K562 (cell line): ENCODE measurements around the gene B3GNT7. TPM values are rescaled to one million over a fixed set of nuclear protein-coding genes. Genes with fewer than 3 reads are reported as not detected.
"Not testable (repeated sequence)": the region's sequence is repeated elsewhere in the genome, so short reads cannot be mapped to it uniquely, and the experiment has no call there.

Experiments
- ATAC-seq: fragments of 200-7000 bp; cut with Tn5 transposase; 3 replicates; pipeline ENCODE4 v1.9.1; 2020; ENCODE audit warnings: moderate library complexity
- BruUV-seq: library from RNA; stranded (reverse); fragments of 400-500 nt; replicated peaks from 2 replicates; lab custom pipeline; 2021; lab: Mats Ljungman, UMichigan
- CTCF ChIA-PET: fragments of 300-600 bp; formaldehyde crosslinking; extraction: SDS; loops from one replicate; lab custom pipeline; 2021; ENCODE audit warnings: low intra/inter-chr PET ratio; lab: Yijun Ruan, JAX
- POLR2A ChIA-PET: fragments of 300-600, 350-650 bp; sonication (Branson Sonifier 250); formaldehyde crosslinking; extraction: SDS; loops from one replicate; lab custom pipeline; 2021; ENCODE audit warnings: antibody characterized with exemption, inconsistent platforms; lab: Yijun Ruan, JAX
- DNase-seq, 4 experiments: peaks; one replicate each; pipeline versions ENCODE4 v3.0.0 to v3.0.0-alpha.2; 2011 to 2018; ENCODE audit warnings: low spot score in 3 of 4, mixed read lengths in 3 of 4; ENCODE audit errors: extremely low read depth in 1 of 4
- FAIRE-seq: peaks from 2 replicates; lab custom pipeline; 2011; peaks lifted over from hg19 to GRCh38; lab: Jason Lieb, UNC
- H2AFZ ChIP-seq: 2 replicates; pipeline ENCODE4 v1.6.0; 2011; ENCODE audit warnings: low read depth, low read length, control low read depth, inconsistent platforms
- H3K27ac ChIP-seq: fragments of 200-600 bp; 3 replicates; pipeline ENCODE4 v1.8.0; 2011; ENCODE audit warnings: low read depth, mild to moderate bottlenecking, control low read depth, inconsistent platforms, low read length, moderate library complexity, mixed read lengths; ENCODE audit errors: extremely low read depth
- H3K27me3 ChIP-seq, 2 experiments: fragments of 300-600 bp in 1 of 2; 2 replicates in 1 of 2; 3 replicates in 1 of 2; pipeline versions ENCODE4 v1.6.0 to v1.8.0; 2011; ENCODE audit warnings: inconsistent platforms in 2 of 2, low read length in 2 of 2, mild to moderate bottlenecking in 1 of 2, mixed read lengths in 1 of 2, moderate library complexity in 1 of 2; ENCODE audit not compliant: control insufficient read depth in 2 of 2, insufficient read depth in 2 of 2
- H3K36me3 ChIP-seq: fragments of 300-600 bp; 3 replicates; pipeline ENCODE4 v1.8.0; 2011; ENCODE audit warnings: mild to moderate bottlenecking, low read length, inconsistent platforms; ENCODE audit not compliant: control insufficient read depth, insufficient read depth
- H3K4me1 ChIP-seq, 2 experiments: fragments of 200-600 bp in 1 of 2; replicated peaks in 1 of 2; 2 replicates in 1 of 2; 3 replicates in 1 of 2; pipeline versions ENCODE4 v1.5.1 to v1.8.0; 2011; ENCODE audit warnings: inconsistent platforms in 2 of 2, low read length in 2 of 2, mild to moderate bottlenecking in 1 of 2, mixed read lengths in 1 of 2, moderate library complexity in 1 of 2; ENCODE audit not compliant: control insufficient read depth in 2 of 2, insufficient read depth in 2 of 2
- H3K4me2 ChIP-seq: 2 replicates; pipeline ENCODE4 v1.6.1; 2011; ENCODE audit warnings: low read length, control low read depth, inconsistent platforms, mixed read lengths; ENCODE audit not compliant: insufficient read depth
- H3K4me3 ChIP-seq: fragments of 200-600 bp; sonication (generic), shearing (Covaris generic); 2 replicates; pipeline ENCODE4 v1.5.1; 2016; ENCODE audit warnings: control low read depth, inconsistent platforms
- H3K79me2 ChIP-seq: fragments of 200-600 bp; 3 replicates; pipeline ENCODE4 v1.8.0; 2011; ENCODE audit warnings: low read length, inconsistent platforms; ENCODE audit not compliant: control insufficient read depth, insufficient read depth
- H3K9ac ChIP-seq, 2 experiments: 2 replicates each; pipeline versions ENCODE4 v1.6.0 to v1.6.1; 2011; ENCODE audit warnings: low read depth in 2 of 2, low read length in 2 of 2, control low read depth in 1 of 2, inconsistent platforms in 1 of 2, mild to moderate bottlenecking in 1 of 2, mixed read lengths in 1 of 2; ENCODE audit not compliant: insufficient read depth in 1 of 2
- H3K9me1 ChIP-seq: one replicate; pipeline ENCODE4 v1.6.0; 2011; ENCODE audit warnings: inconsistent platforms, mild to moderate bottlenecking, low read length, moderate library complexity; ENCODE audit not compliant: control insufficient read depth, insufficient read depth
- H3K9me3 ChIP-seq: replicated peaks from 2 replicates; pipeline ENCODE4 v1.5.1; 2011; ENCODE audit warnings: low read depth, low read length, inconsistent platforms; ENCODE audit not compliant: control insufficient read depth, insufficient read depth
- H4K20me1 ChIP-seq: replicated peaks from 2 replicates; pipeline ENCODE4 v1.6.1; 2011; ENCODE audit warnings: low read length, inconsistent platforms, mixed read lengths; ENCODE audit not compliant: control insufficient read depth, insufficient read depth
- RAD21 ChIP-seq, 2 experiments: fragments of 250-450 bp in 1 of 2; fragments of 450-650 bp in 1 of 2; sonication (Bioruptor Pico) in 1 of 2; formaldehyde crosslinking in 1 of 2; IDR thresholded peaks in 1 of 2; conservative IDR thresholded peaks in 1 of 2; 2 replicates each; pipeline versions ENCODE4 v1.4.0 to v1.8.0; 2020 to 2022; ENCODE audit warnings: mild to moderate bottlenecking in 2 of 2, moderate library complexity in 1 of 2
- WGBS: fragments of 100-300 bp; shearing (Covaris generic); methylation state at CpG from one replicate; pipeline ENCODE4 v1.1.6; 2016; ENCODE audit warnings: low coverage, mixed read lengths; ENCODE audit not compliant: insufficient coverage; ENCODE audit errors: missing lambda C conversion rate; 5-methylcytosine and 5-hydroxymethylcytosine counted together
- in situ Hi-C: fragments of 300-500 bp; cut with MboI; formaldehyde crosslinking; loops from 4 replicates; pipeline ENCODE4 v1.15.0; 2018; ENCODE audit warnings: inconsistent platforms, mixed read lengths
- intact Hi-C: fragments of 100-400 bp; cut with micrococcal nuclease; formaldehyde crosslinking; loops from 2 replicates; pipeline ENCODE4 v1.14.2; 2022
- polyA plus RNA-seq, 8 experiments: library from polyadenylated mRNA; depleted of rRNA in 4 of 8; stranded (reverse) in 5 of 8; unstranded in 3 of 8; fragments of >200 nt; fragmentation: Nextera tagmentation in 2 of 8; fragmentation: Illumina TruSeq in 1 of 8; extraction: Ambion mirVana in 2 of 8; extraction: Trizol in 1 of 8; gene quantifications; 2 replicates each; pipeline versions ENCODE4 v1.2.1 to v1.2.3, GENCODE V29; 2011 to 2014; ENCODE audit warnings: inconsistent platforms in 1 of 8, missing spikeins in 1 of 8
- total RNA-seq, 7 experiments: library from RNA; depleted of rRNA in 6 of 7; stranded (reverse); fragments of >200 nt in 6 of 7; fragmentation: Illumina TruSeq in 2 of 7; extraction: Trizol in 2 of 7; gene quantifications; 2 replicates each; pipeline versions ENCODE4 v1.2.1 to v1.2.3, GENCODE V29; 2011 to 2021; ENCODE audit warnings: low replicate concordance in 1 of 7
- TF ChIP-seq, protein P1 (sequence below), 3 experiments: IDR thresholded peaks in 2 of 3; conservative IDR thresholded peaks in 1 of 3; 2 replicates each; pipeline ENCODE4 v1.5.1; 2011 to 2012; ENCODE audit warnings: low read length in 3 of 3, mild to moderate bottlenecking in 3 of 3, control low read depth in 2 of 3, improper control_type of control experiment in 1 of 3, inconsistent platforms in 1 of 3, low read depth in 1 of 3, mixed read lengths in 1 of 3, moderate library complexity in 1 of 3; ENCODE audit not compliant: insufficient read depth in 2 of 3

Gene B3GNT7
- total and polyA plus RNA-seq, 9 of the 15 experiments (the other 6 are each of a cell fraction or from before 2014, with no cell fraction given): 0.20 TPM; not detected in 8

DNA sequence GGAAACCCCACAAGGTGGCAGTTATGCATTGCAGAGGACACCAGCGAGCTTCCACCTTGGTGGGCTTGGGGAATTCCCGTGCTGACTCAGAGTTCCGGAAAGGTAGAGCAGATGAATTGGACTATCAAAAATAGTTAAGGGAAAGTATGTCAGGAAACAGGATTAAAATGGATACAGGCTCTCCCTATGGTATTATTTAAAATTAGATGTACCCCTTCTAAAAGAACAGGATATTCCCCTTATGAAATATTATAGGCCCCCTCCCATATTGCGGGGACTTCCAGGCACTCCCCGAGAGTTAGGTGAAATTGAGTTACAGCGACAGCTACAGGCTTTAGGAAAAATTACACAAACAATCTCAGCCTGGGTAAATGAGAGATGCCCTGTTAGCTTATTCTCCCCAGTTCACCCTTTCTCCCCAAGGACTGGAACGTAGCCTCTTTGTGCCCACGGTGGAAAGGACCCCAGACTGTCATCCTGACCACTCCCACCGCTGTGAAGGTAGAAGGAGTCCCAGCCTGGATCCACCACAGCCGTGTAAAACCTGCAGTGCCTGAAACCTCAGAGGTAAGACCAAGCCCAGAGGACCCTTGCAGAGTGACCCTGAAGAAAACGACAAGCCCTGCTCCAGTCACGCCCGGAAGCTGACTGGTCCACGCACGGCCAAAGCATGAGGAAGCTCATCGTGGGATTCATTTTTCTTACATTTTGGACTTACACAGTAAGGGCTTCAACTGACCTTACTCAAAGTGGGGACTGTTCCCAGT, 10.3 kb downstream of the B3GNT7 start:
- in situ Hi-C loops, H2AFZ ChIP-seq, H3K27ac ChIP-seq, H3K79me2 ChIP-seq, ATAC-seq, H3K9ac ChIP-seq, H4K20me1 ChIP-seq, DNase-seq, H3K27me3 ChIP-seq, H3K4me1 ChIP-seq, FAIRE-seq, H3K4me2 ChIP-seq, H3K9me1 ChIP-seq, H3K4me3 ChIP-seq, H3K36me3 ChIP-seq, CTCF ChIA-PET, H3K9me3 ChIP-seq, BruUV-seq: not testable (repeated sequence)
- POLR2A ChIA-PET: interaction anchor here (0.9 kb wide), 1 partner anchor 44 kb away, joined by 4 read pairs; no protein-coding TSS in a partner anchor
- TF ChIP-seq RAD21 (CRISPR knock-in tag; conservative IDR thresholded peaks at IDR 0.05 in 1 of 2, IDR thresholded peaks at IDR 0.05 in 1 of 2): peak in 1 of 2 experiments; percentile 27; a peak in 1 of 4 replicates
- TF ChIP-seq, protein P1, sequence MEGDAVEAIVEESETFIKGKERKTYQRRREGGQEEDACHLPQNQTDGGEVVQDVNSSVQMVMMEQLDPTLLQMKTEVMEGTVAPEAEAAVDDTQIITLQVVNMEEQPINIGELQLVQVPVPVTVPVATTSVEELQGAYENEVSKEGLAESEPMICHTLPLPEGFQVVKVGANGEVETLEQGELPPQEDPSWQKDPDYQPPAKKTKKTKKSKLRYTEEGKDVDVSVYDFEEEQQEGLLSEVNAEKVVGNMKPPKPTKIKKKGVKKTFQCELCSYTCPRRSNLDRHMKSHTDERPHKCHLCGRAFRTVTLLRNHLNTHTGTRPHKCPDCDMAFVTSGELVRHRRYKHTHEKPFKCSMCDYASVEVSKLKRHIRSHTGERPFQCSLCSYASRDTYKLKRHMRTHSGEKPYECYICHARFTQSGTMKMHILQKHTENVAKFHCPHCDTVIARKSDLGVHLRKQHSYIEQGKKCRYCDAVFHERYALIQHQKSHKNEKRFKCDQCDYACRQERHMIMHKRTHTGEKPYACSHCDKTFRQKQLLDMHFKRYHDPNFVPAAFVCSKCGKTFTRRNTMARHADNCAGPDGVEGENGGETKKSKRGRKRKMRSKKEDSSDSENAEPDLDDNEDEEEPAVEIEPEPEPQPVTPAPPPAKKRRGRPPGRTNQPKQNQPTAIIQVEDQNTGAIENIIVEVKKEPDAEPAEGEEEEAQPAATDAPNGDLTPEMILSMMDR (IDR thresholded peaks at IDR 0.05 in 2 of 3, conservative IDR thresholded peaks at IDR 0.05 in 1 of 3; ENCODE audit: insufficient read depth in 2 of 3, low read depth in 1 of 3, low read length in 3 of 3): 0 out of 6 replicates have a peak, but pooled peaks of 2 of the 3 experiments have one; percentile 5 to 17
- intact Hi-C loops: loop anchor here (10.0 kb wide), 1 partner anchor 111 kb away; no protein-coding TSS in a partner anchor
- WGBS: 5% methylated on average over 13 of the region's 16 CpGs

DNA sequence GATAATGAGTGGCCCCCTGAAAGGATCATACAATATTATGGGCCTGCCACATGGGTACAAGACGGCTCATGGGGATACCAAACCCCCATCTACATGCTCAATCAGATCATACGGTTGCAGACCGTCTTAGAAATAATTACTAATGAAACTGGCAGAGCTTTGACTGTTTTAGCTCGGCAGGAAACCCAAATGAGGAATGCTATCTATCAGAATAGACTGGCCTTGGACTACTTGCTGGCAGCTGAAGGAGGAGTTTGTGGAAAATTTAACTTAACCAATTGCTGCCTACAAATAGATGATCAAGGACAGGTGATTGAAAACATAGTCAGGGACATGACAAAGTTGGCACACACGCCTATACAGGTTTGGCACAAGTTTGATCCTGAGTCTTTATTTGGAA, 12.2 kb downstream of the B3GNT7 start:
- H4K20me1 ChIP-seq, H3K9me3 ChIP-seq, DNase-seq, H3K4me3 ChIP-seq, POLR2A ChIA-PET, ATAC-seq, H3K4me2 ChIP-seq, H3K27ac ChIP-seq, FAIRE-seq, BruUV-seq, H3K27me3 ChIP-seq, H3K9me1 ChIP-seq, H3K36me3 ChIP-seq, H2AFZ ChIP-seq, H3K79me2 ChIP-seq, H3K9ac ChIP-seq, in situ Hi-C loops, H3K4me1 ChIP-seq: not testable (repeated sequence)
- CTCF ChIA-PET: interaction anchor here (0.6 kb wide), 1 partner anchor 221 kb away, joined by 4 read pairs; no protein-coding TSS in a partner anchor
- intact Hi-C loops: loop anchor here (10.0 kb wide), 1 partner anchor 113 kb away; no protein-coding TSS in a partner anchor
- WGBS: 6% methylated on average over 5 of the region's 5 CpGs
